Naive thymus-derived CD4-positive, alpha-beta T cell (primary cell): ENCODE results near the gene GOLGA7B. TPM values are rescaled to one million over a fixed set of nuclear protein-coding genes. Genes with fewer than 3 reads are reported as not detected.

Experiments used
- ATAC-seq: fragments of 150-1000 bp; cut with Tn5 transposase; 2 replicates; pipeline ENCODE4 v1.10.0; 2021; ENCODE audit warnings: mild to moderate bottlenecking, moderate library complexity
- CTCF ChIA-PET: fragments of 350-600 bp; sonication (Branson Sonifier 250); formaldehyde crosslinking; loops from one replicate; lab custom pipeline; 2021; ENCODE audit warnings: antibody characterized with exemption; lab: Charles Lee
- POLR2A ChIA-PET: fragments of 350-600 bp; sonication (Branson Sonifier 250); formaldehyde crosslinking; loops from one replicate; lab custom pipeline; 2021; ENCODE audit warnings: antibody characterized with exemption, inconsistent platforms; lab: Charles Lee
- DNase-seq, 9 donors: peaks; one replicate each; pipeline versions ENCODE4 v3.0.0 to v3.0.0-alpha.2; 2020 to 2022; ENCODE audit warnings: mixed read lengths in 1 of 9
- H3K27ac ChIP-seq: one replicate; pipeline ENCODE4 v1.7.0; 2013; ENCODE audit warnings: mild to moderate bottlenecking, low read depth, low read length, moderate library complexity
- H3K27me3 ChIP-seq, 2 donors: one replicate each; pipeline ENCODE4 v1.7.0; 2013; ENCODE audit warnings: low read length in 2 of 2, mild to moderate bottlenecking in 2 of 2, moderate library complexity in 2 of 2; ENCODE audit not compliant: control insufficient read depth in 2 of 2, insufficient read depth in 2 of 2
- H3K36me3 ChIP-seq, 3 experiments: 1 replicate in 2 of 3; 2 replicates in 1 of 3; pipeline ENCODE4 v1.7.0; 2013; ENCODE audit warnings: low read length in 3 of 3, mild to moderate bottlenecking in 3 of 3, moderate library complexity in 1 of 3; ENCODE audit not compliant: insufficient read depth in 3 of 3, control insufficient read depth in 2 of 3
- H3K4me1 ChIP-seq, 2 donors: one replicate each; pipeline ENCODE4 v1.7.0; 2013; ENCODE audit warnings: low read length in 2 of 2, mild to moderate bottlenecking in 2 of 2, moderate library complexity in 1 of 2; ENCODE audit not compliant: control insufficient read depth in 2 of 2, insufficient read depth in 2 of 2
- H3K4me3 ChIP-seq: 2 replicates; pipeline ENCODE4 v1.7.0; 2013; ENCODE audit warnings: mild to moderate bottlenecking, low read length
- H3K9me3 ChIP-seq, 3 experiments: 1 replicate in 2 of 3; 2 replicates in 1 of 3; pipeline ENCODE4 v1.7.0; 2013; ENCODE audit warnings: low read length in 3 of 3; ENCODE audit not compliant: control insufficient read depth in 2 of 3
- H3K27ac Mint-ChIP-seq, 9 donors: one replicate each; pipeline ENCODE4 v1.8.0; 2020 to 2022; ENCODE audit warnings: mixed read lengths in 9 of 9, mild to moderate bottlenecking in 8 of 9, moderate library complexity in 5 of 9, inconsistent platforms in 2 of 9
- H3K27me3 Mint-ChIP-seq, 5 donors: one replicate each; pipeline ENCODE4 v1.8.0; 2021 to 2022; ENCODE audit warnings: mixed read lengths in 5 of 5, mild to moderate bottlenecking in 1 of 5
- H3K36me3 Mint-ChIP-seq, 5 donors: one replicate each; pipeline ENCODE4 v1.8.0; 2020 to 2022; ENCODE audit warnings: mixed read lengths in 5 of 5, mild to moderate bottlenecking in 3 of 5, inconsistent platforms in 1 of 5
- H3K4me1 Mint-ChIP-seq, 7 donors: one replicate each; pipeline ENCODE4 v1.8.0; 2020 to 2022; ENCODE audit warnings: mixed read lengths in 7 of 7, mild to moderate bottlenecking in 3 of 7, inconsistent platforms in 1 of 7
- H3K4me3 Mint-ChIP-seq, 10 donors: one replicate each; pipeline ENCODE4 v1.8.0; 2020 to 2022; ENCODE audit warnings: mild to moderate bottlenecking in 10 of 10, mixed read lengths in 10 of 10, moderate library complexity in 6 of 10, inconsistent platforms in 2 of 10
- H3K9me3 Mint-ChIP-seq, 11 donors: one replicate each; pipeline ENCODE4 v1.8.0; 2020 to 2022; ENCODE audit warnings: mixed read lengths in 11 of 11, mild to moderate bottlenecking in 4 of 11, inconsistent platforms in 1 of 11, moderate library complexity in 1 of 11
- intact Hi-C, 2 donors: fragments of 100-400 bp; cut with micrococcal nuclease; formaldehyde crosslinking; loops; one replicate each; pipeline ENCODE4 v1.15.1; 2023
- polyA plus RNA-seq, 2 donors: library from polyadenylated mRNA; unstranded; fragments of 300-500 nt; fragmentation: Illumina TruSeq; gene quantifications; one replicate each; pipeline ENCODE4 v1.2.3, GENCODE V29; 2021
- total RNA-seq, 6 experiments: library from RNA in 5 of 6; stranded (reverse) in 5 of 6; gene quantifications; 1 replicate in 5 of 6; 2 replicates in 1 of 6; pipeline ENCODE4 v1.2.3 and lab custom pipeline; 2021 to 2026

GOLGA7B gene
- total and polyA plus RNA-seq, 7 experiments from 2014 or later = 0.62 to 8.5 (median 6.4) TPM

- Mint-ChIP-seq H3K4me1 (peaks cover 0 to 3% (median 0%) of the 10 kb centered on the region in 7 donors), H3K27me3 (peaks cover 0 to 6% (median 4%) of the 10 kb centered on the region in 5 donors), H3K4me3 (no peak overlapping the region), H3K27ac (no peak overlapping the region), H3K9me3 (peaks cover 0 to 1% (median 0%) of the 10 kb centered on the region in 11 donors), H3K36me3 (no peaks in the 10 kb centered on the region)
- DNase-seq = no peak
- POLR2A ChIA-PET = no interaction called here
- no peaks in the 10 kb centered on the region for H3K27me3 ChIP-seq
- H3K4me1 ChIP-seq = no peaks in the 10 kb centered on the region
- CTCF ChIA-PET = no interaction called here
- intact Hi-C loops = no loop called here
- no peaks in the 10 kb centered on the region for H3K9me3 ChIP-seq
- no peak overlapping the region for H3K27ac ChIP-seq
- H3K36me3 ChIP-seq = no peaks in the 10 kb centered on the region
- ATAC-seq = no peak
- no peak overlapping the region for H3K4me3 ChIP-seq
Observed at GRCh38 chr10:97889461-97890265, 40.0 kb downstream of the GOLGA7B start.

- Mint-ChIP-seq H3K9me3 (peaks cover 0 to 1% (median 0%) of the 10 kb centered on the region in 11 donors), H3K36me3 (no peaks in the 10 kb centered on the region), H3K4me3 (no peak overlapping the region), H3K27ac (no peak overlapping the region), H3K4me1 (peaks cover 0 to 4% (median 0%) of the 10 kb centered on the region in 7 donors), H3K27me3 (peaks cover 4 to 6% (median 5%) of the 10 kb centered on the region in 5 donors)
- no peaks in the 10 kb centered on the region for H3K4me1 ChIP-seq
- POLR2A ChIA-PET = no interaction called here
- ATAC-seq (no peak), DNase-seq (no peak)
- H3K27ac ChIP-seq = no peak overlapping the region
- intact Hi-C loops = no loop called here
- H3K9me3 ChIP-seq = no peaks in the 10 kb centered on the region
- no peak overlapping the region for H3K4me3 ChIP-seq
- CTCF ChIA-PET = no interaction called here
- no peaks in the 10 kb centered on the region for H3K27me3 ChIP-seq
- H3K36me3 ChIP-seq = no peaks in the 10 kb centered on the region
Observed at GRCh38 chr10:97891497-97892167, 42.0 kb downstream of the GOLGA7B start.

GRCh38 chr10:97892506-97892905 is 42.9 kb downstream of the GOLGA7B start:
- H3K36me3 ChIP-seq = no peaks in the 10 kb centered on the region
- no peaks in the 10 kb centered on the region for H3K36me3 Mint-ChIP-seq
- no peaks in the 10 kb centered on the region for H3K4me1 ChIP-seq
- H3K27me3 Mint-ChIP-seq = peaks cover 4 to 6% (median 5%) of the 10 kb centered on the region in 5 donors
- no peaks in the 10 kb centered on the region for H3K9me3 ChIP-seq
- CTCF ChIA-PET = no interaction called here
- no peak overlapping the region for H3K4me3 ChIP-seq
- POLR2A ChIA-PET = no interaction called here
- no peaks in the 10 kb centered on the region for H3K27me3 ChIP-seq
- H3K4me3 Mint-ChIP-seq = no peak overlapping the region
- DNase-seq (no peak), ATAC-seq (no peak)
- H3K27ac ChIP-seq = no peak overlapping the region
- no peak overlapping the region for H3K27ac Mint-ChIP-seq
- peaks cover 0 to 4% (median 0%) of the 10 kb centered on the region in 7 donors for H3K4me1 Mint-ChIP-seq
- peaks cover 0 to 1% (median 0%) of the 10 kb centered on the region in 11 donors for H3K9me3 Mint-ChIP-seq
- intact Hi-C loops = no loop called here

GRCh38 chr10:97892939-97893338 is 43.3 kb downstream of the GOLGA7B start:
- POLR2A ChIA-PET = no interaction called here
- H3K27me3 Mint-ChIP-seq = peaks cover 4 to 6% (median 5%) of the 10 kb centered on the region in 5 donors
- H3K36me3 Mint-ChIP-seq = no peaks in the 10 kb centered on the region
- H3K4me3 Mint-ChIP-seq = no peak overlapping the region
- ATAC-seq = no peak
- peaks cover 0 to 1% (median 0%) of the 10 kb centered on the region in 11 donors for H3K9me3 Mint-ChIP-seq
- no peak for DNase-seq
- Histone ChIP-seq H3K4me1 (no peaks in the 10 kb centered on the region), H3K9me3 (no peaks in the 10 kb centered on the region), H3K4me3 (no peak overlapping the region), H3K27me3 (no peaks in the 10 kb centered on the region), H3K27ac (no peak overlapping the region), H3K36me3 (no peaks in the 10 kb centered on the region)
- intact Hi-C loops = no loop called here
- no peak overlapping the region for H3K27ac Mint-ChIP-seq
- H3K4me1 Mint-ChIP-seq = peaks cover 0 to 4% (median 0%) of the 10 kb centered on the region in 7 donors
- CTCF ChIA-PET = no interaction called here

GRCh38 chr10:97894092-97894491 is 44.4 kb downstream of the GOLGA7B start:
- H3K4me3 ChIP-seq = no peak overlapping the region
- H3K9me3 ChIP-seq = no peaks in the 10 kb centered on the region
- H3K27me3 Mint-ChIP-seq = peaks cover 4 to 6% (median 5%) of the 10 kb centered on the region in 5 donors
- H3K4me3 Mint-ChIP-seq = no peak overlapping the region
- ATAC-seq (no peak), DNase-seq (no peak)
- H3K4me1 ChIP-seq = no peaks in the 10 kb centered on the region
- no peaks in the 10 kb centered on the region for H3K27me3 ChIP-seq
- CTCF ChIA-PET = interaction anchor here (1.0 kb wide), 1 partner anchor 82 kb away, joined by 3 read pairs; no protein-coding TSS in a partner anchor
- no peaks in the 10 kb centered on the region for H3K36me3 ChIP-seq
- H3K9me3 Mint-ChIP-seq = peaks cover 0 to 1% (median 0%) of the 10 kb centered on the region in 11 donors
- H3K27ac Mint-ChIP-seq = no peak overlapping the region
- POLR2A ChIA-PET = interaction anchor here (0.5 to 0.7 kb wide), 2 partner anchors 9 to 29 kb away, joined by 3 read pairs; no protein-coding TSS in a partner anchor
- peaks cover 0 to 2% (median 0%) of the 10 kb centered on the region in 7 donors for H3K4me1 Mint-ChIP-seq
- no peak overlapping the region for H3K27ac ChIP-seq
- H3K36me3 Mint-ChIP-seq = no peaks in the 10 kb centered on the region
- intact Hi-C loops = no loop called here

GRCh38 chr10:97895084-97895483 is 45.4 kb downstream of the GOLGA7B start:
- H3K9me3 ChIP-seq = no peaks in the 10 kb centered on the region
- H3K36me3 ChIP-seq = no peaks in the 10 kb centered on the region
- no peak overlapping the region for H3K27ac Mint-ChIP-seq
- CTCF ChIA-PET = interaction anchor here (1.0 kb wide), 1 partner anchor 81 kb away, joined by 3 read pairs; no protein-coding TSS in a partner anchor
- H3K9me3 Mint-ChIP-seq = peaks cover 0 to 1% (median 0%) of the 10 kb centered on the region in 11 donors
- H3K27ac ChIP-seq = no peak overlapping the region
- peaks cover 4 to 6% (median 5%) of the 10 kb centered on the region in 5 donors for H3K27me3 Mint-ChIP-seq
- no peaks in the 10 kb centered on the region for H3K36me3 Mint-ChIP-seq
- POLR2A ChIA-PET = no interaction called here
- no peaks in the 10 kb centered on the region for H3K27me3 ChIP-seq
- DNase-seq (no peak), ATAC-seq (no peak)
- no peak overlapping the region for H3K4me3 Mint-ChIP-seq
- H3K4me1 ChIP-seq = no peaks in the 10 kb centered on the region
- H3K4me3 ChIP-seq = no peak overlapping the region
- peaks cover 0 to 2% (median 0%) of the 10 kb centered on the region in 7 donors for H3K4me1 Mint-ChIP-seq
- intact Hi-C loops = no loop called here
